CD14-positive monocyte (primary cell): ENCODE data around the gene SKIL. TPM values are rescaled to one million over a fixed set of nuclear protein-coding genes. Genes with fewer than 3 reads are reported as not detected.

Source experiments
- DNase-seq, 3 donors: peaks; one replicate each; pipeline ENCODE4 v3.0.0-alpha.2; 2011 to 2022
- H2AFZ ChIP-seq: 2 replicates; pipeline ENCODE4 v1.6.0; 2012; ENCODE audit warnings: mild to moderate bottlenecking, low read depth, low read length, inconsistent platforms; ENCODE audit not compliant: insufficient read depth, poor library complexity, severe bottlenecking
- H3K27ac ChIP-seq, 2 donors: 1 replicate in 1 of 2; 2 replicates in 1 of 2; pipeline ENCODE4 v1.5.1; 2012 to 2013; ENCODE audit warnings: low read length in 2 of 2, control low read depth in 1 of 2, inconsistent platforms in 1 of 2, low read depth in 1 of 2, mild to moderate bottlenecking in 1 of 2
- H3K27me3 ChIP-seq, 2 donors: one replicate each; pipeline versions ENCODE4 v1.6.0 to v1.6.1; 2011 to 2013; ENCODE audit warnings: low read length in 2 of 2; ENCODE audit not compliant: control insufficient read depth in 2 of 2, insufficient read depth in 2 of 2
- H3K36me3 ChIP-seq, 2 donors: replicated peaks in 1 of 2; 1 replicate in 1 of 2; 2 replicates in 1 of 2; pipeline versions ENCODE4 v1.5.1 to v1.6.1; 2012 to 2013; ENCODE audit warnings: low read length in 2 of 2, control low read depth in 1 of 2, inconsistent platforms in 1 of 2, mild to moderate bottlenecking in 1 of 2; ENCODE audit not compliant: insufficient read depth in 2 of 2, control insufficient read depth in 1 of 2
- H3K4me1 ChIP-seq, 2 donors: 1 replicate in 1 of 2; 2 replicates in 1 of 2; pipeline versions ENCODE4 v1.5.1 to v1.6.1; 2012 to 2013; ENCODE audit warnings: low read length in 2 of 2, control low read depth in 1 of 2, inconsistent platforms in 1 of 2, mild to moderate bottlenecking in 1 of 2, moderate library complexity in 1 of 2; ENCODE audit not compliant: insufficient read depth in 2 of 2, control insufficient read depth in 1 of 2
- H3K4me2 ChIP-seq: replicated peaks from 2 replicates; pipeline ENCODE3; 2012; ENCODE audit warnings: low read length, moderate library complexity, mild to moderate bottlenecking; ENCODE audit not compliant: poor library complexity, severe bottlenecking; ENCODE audit errors: extremely low read depth
- H3K4me3 ChIP-seq, 3 experiments: fragments of 200-600 bp in 1 of 3; sonication (generic) in 1 of 3; replicated peaks in 1 of 3; 1 replicate in 2 of 3; 2 replicates in 1 of 3; pipeline ENCODE4 v1.5.1; 2011 to 2013; ENCODE audit warnings: low read length in 3 of 3, mild to moderate bottlenecking in 3 of 3, control low read depth in 2 of 3, low read depth in 2 of 3, inconsistent platforms in 1 of 3, moderate library complexity in 1 of 3
- H3K79me2 ChIP-seq: 2 replicates; pipeline ENCODE4 v1.6.0; 2012; ENCODE audit warnings: mild to moderate bottlenecking, control low read depth, inconsistent platforms, low read length, moderate library complexity; ENCODE audit not compliant: insufficient read depth
- H3K9ac ChIP-seq: 2 replicates; pipeline ENCODE4 v1.6.0; 2017; ENCODE audit warnings: low read length, mild to moderate bottlenecking; ENCODE audit not compliant: insufficient read depth, poor library complexity, severe bottlenecking
- H3K9me3 ChIP-seq, 2 donors: replicated peaks in 1 of 2; 1 replicate in 1 of 2; 2 replicates in 1 of 2; pipeline versions ENCODE4 v1.5.1 to v1.6.1; 2012 to 2013; ENCODE audit warnings: low read length in 2 of 2, control low read depth in 1 of 2; ENCODE audit not compliant: control insufficient read depth in 1 of 2, insufficient read depth in 1 of 2
- H4K20me1 ChIP-seq: 2 replicates; pipeline ENCODE4 v1.6.0; 2012; ENCODE audit warnings: mild to moderate bottlenecking, low read length, control low read depth, moderate library complexity; ENCODE audit not compliant: insufficient read depth
- H3K27ac Mint-ChIP-seq, 7 donors: one replicate each; pipeline ENCODE4 v1.8.0; 2020; ENCODE audit warnings: mild to moderate bottlenecking in 7 of 7, mixed read lengths in 7 of 7, moderate library complexity in 6 of 7, inconsistent platforms in 2 of 7
- H3K27me3 Mint-ChIP-seq, 3 donors: one replicate each; pipeline ENCODE4 v1.8.0; 2021 to 2022; ENCODE audit warnings: low read depth in 3 of 3, mild to moderate bottlenecking in 3 of 3, mixed read lengths in 3 of 3, moderate library complexity in 3 of 3, inconsistent platforms in 1 of 3
- H3K36me3 Mint-ChIP-seq, 2 donors: one replicate each; pipeline ENCODE4 v1.8.0; 2020; ENCODE audit warnings: mixed read lengths in 2 of 2, inconsistent platforms in 1 of 2, mild to moderate bottlenecking in 1 of 2
- H3K4me1 Mint-ChIP-seq: one replicate; pipeline ENCODE4 v1.8.0; 2020; ENCODE audit warnings: mild to moderate bottlenecking, mixed read lengths
- H3K4me3 Mint-ChIP-seq, 2 donors: one replicate each; pipeline ENCODE4 v1.8.0; 2020; ENCODE audit warnings: mild to moderate bottlenecking in 2 of 2, mixed read lengths in 2 of 2, moderate library complexity in 1 of 2
- H3K9me3 Mint-ChIP-seq, 7 donors: one replicate each; pipeline ENCODE4 v1.8.0; 2020 to 2022; ENCODE audit warnings: mixed read lengths in 7 of 7, mild to moderate bottlenecking in 6 of 7, moderate library complexity in 6 of 7, inconsistent platforms in 2 of 7
- CTCF ChIP-seq: fragments of 200-600 bp; IDR thresholded peaks from one replicate; pipeline ENCODE4 v1.8.0; 2022; ENCODE audit warnings: antibody characterized with exemption, mild to moderate bottlenecking
- WGBS: methylation state at CpG from one replicate; pipeline ENCODE4 v1.1.5; 2013; ENCODE audit warnings: missing lambda C conversion rate; ENCODE audit not compliant: insufficient coverage; 5-methylcytosine and 5-hydroxymethylcytosine counted together
- intact Hi-C, 2 donors: fragments of 100-400 bp; cut with micrococcal nuclease; formaldehyde crosslinking; loops; one replicate each; pipeline versions ENCODE4 v1.15.0 to v1.15.1; 2023
- polyA plus RNA-seq, 3 donors: library from polyadenylated mRNA; depleted of rRNA in 1 of 3; unstranded in 2 of 3; stranded (reverse) in 1 of 3; fragments of 300-500 nt in 2 of 3; fragments of >200 nt in 1 of 3; fragmentation: Illumina TruSeq in 2 of 3; gene quantifications; 1 replicate in 2 of 3; 2 replicates in 1 of 3; pipeline ENCODE4 v1.2.3, GENCODE V29; 2012 to 2021

The SKIL gene
- polyA plus RNA-seq, 3 donors = 7.5 to 13.4 (median 9.2) TPM

DNA sequence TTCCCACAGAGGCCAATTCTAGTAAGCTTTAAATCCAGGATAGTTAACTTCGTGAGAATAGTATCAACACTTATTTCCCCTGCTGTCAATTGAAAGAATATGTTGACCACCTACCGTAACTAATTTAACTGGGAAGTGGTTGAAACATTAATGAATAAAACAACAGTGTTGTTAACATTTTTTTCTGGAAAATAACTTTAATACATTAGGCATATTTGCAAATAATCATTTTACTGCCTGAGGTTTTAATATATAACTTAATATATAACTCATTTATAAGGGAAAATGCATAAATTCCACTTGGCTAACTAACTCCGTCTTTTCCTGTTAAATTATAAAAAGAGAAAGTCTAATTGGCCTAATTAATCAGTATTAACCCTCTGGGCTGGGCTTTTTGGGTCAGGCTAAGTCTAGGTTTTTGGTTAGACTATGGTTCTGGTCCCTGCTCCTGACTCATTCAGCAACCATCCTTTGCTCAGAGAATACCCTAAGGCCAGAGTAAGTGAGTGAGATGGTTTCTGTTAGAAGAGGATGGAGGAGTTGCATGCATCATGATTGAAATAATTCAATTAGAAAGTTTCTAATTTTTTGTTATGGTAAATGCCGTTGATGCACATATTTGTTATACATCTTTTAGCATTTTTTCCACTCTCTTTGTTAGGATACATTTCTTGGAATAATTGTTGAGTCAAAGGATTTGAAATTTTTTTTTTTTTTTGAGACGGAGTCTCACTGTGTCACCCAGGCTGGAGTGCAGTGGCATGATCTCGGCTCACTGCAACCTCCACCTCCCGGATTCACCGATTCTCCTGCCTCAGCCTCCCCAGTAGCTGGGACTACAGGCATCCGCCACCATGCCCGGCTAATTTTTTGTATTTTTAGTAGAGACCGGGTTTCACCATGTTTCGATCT is 10.8 kb upstream of the SKIL start:
- Mint-ChIP-seq H3K4me3 (no peak overlapping the region), H3K27me3 (peaks cover 0 to 5% (median 2%) of the 10 kb centered on the region in 3 donors), H3K36me3 (no peaks in the 10 kb centered on the region), H3K27ac (no peak overlapping the region), H3K4me1 (peaks cover 6% of the 10 kb centered on the region), H3K9me3 (peaks cover 0 to 3% (median 0%) of the 10 kb centered on the region in 7 donors)
- WGBS = 93% methylated on average over 3 of the region's 12 CpGs
- Histone ChIP-seq H3K27ac (no peak overlapping the region), H2AFZ (no peak overlapping the region), H3K36me3 (no peaks in the 10 kb centered on the region), H3K4me2 (no peak overlapping the region), H3K4me3 (no peak overlapping the region), H3K9me3 (no peaks in the 10 kb centered on the region), H3K4me1 (no peaks in the 10 kb centered on the region), H4K20me1 (no peaks in the 10 kb centered on the region), H3K79me2 (no peaks in the 10 kb centered on the region), H3K9ac (no peak overlapping the region), H3K27me3 (no peaks in the 10 kb centered on the region)
- DNase-seq = no peak
- intact Hi-C loops = no loop called here
- no peak for TF ChIP-seq CTCF

- Mint-ChIP-seq H3K4me3 (no peak overlapping the region), H3K36me3 (peaks cover 4 to 7% of the 10 kb centered on the region in 2 donors), H3K27me3 (peaks cover 0 to 9% (median 6%) of the 10 kb centered on the region in 3 donors), H3K9me3 (no peaks in the 10 kb centered on the region), H3K4me1 (peaks cover 25% of the 10 kb centered on the region), H3K27ac (peak overlapping the region in 2 of 7 donors; percentile 5 to 41)
- TF ChIP-seq CTCF = no peak
- DNase-seq = no peak
- H3K4me2 ChIP-seq = no peak overlapping the region
- H3K36me3 ChIP-seq = no peaks in the 10 kb centered on the region
- H3K79me2 ChIP-seq = no peaks in the 10 kb centered on the region
- peaks cover 18 to 29% of the 10 kb centered on the region in 2 donors for H3K4me1 ChIP-seq
- H3K27me3 ChIP-seq = no peaks in the 10 kb centered on the region
- H2AFZ ChIP-seq = no peak overlapping the region
- no peak overlapping the region for H3K4me3 ChIP-seq
- WGBS = 81% methylated on average over 5 of the region's 8 CpGs
- no peaks in the 10 kb centered on the region for H4K20me1 ChIP-seq
- intact Hi-C loops = loop anchor here in 1 of 2 donors (10.0 kb wide), 1 partner anchor 126 kb away; the partner anchor contains the start of gene PRKCI
- H3K27ac ChIP-seq = no peak overlapping the region
- no peak overlapping the region for H3K9ac ChIP-seq
- no peaks in the 10 kb centered on the region for H3K9me3 ChIP-seq
Observed at GRCh38 chr3:170350515-170351413, 6.8 kb upstream of the SKIL start.
